ENCODE results near the gene LDLRAD4.

Gene LDLRAD4

GRCh38 chr18:13633700-13634099 lies 415.1 kb downstream of the LDLRAD4 start:
- DNase-seq (ENCODE audit: low read depth), result no peak

DNA sequence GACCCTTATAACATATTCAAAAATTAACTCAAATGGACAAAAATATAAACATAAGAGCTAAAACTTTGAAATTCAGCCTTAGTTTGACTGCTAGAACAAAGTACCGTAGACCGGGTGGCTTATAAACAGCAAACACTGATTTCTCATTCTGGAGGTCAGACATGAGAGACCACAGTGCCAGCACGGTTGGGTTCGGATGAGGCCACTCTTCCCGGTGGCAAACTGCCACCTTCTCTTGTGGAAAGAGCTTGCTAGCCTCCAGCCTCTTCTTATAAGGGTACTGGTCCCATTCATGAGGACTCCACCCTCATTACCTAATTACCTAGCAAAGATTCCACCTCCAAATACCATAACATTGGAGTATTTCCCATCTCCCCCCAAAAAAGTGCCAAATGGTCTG lies 416.5 kb downstream of the LDLRAD4 start:
- DNase-seq (ENCODE audit: low read depth), result no peak

DNA sequence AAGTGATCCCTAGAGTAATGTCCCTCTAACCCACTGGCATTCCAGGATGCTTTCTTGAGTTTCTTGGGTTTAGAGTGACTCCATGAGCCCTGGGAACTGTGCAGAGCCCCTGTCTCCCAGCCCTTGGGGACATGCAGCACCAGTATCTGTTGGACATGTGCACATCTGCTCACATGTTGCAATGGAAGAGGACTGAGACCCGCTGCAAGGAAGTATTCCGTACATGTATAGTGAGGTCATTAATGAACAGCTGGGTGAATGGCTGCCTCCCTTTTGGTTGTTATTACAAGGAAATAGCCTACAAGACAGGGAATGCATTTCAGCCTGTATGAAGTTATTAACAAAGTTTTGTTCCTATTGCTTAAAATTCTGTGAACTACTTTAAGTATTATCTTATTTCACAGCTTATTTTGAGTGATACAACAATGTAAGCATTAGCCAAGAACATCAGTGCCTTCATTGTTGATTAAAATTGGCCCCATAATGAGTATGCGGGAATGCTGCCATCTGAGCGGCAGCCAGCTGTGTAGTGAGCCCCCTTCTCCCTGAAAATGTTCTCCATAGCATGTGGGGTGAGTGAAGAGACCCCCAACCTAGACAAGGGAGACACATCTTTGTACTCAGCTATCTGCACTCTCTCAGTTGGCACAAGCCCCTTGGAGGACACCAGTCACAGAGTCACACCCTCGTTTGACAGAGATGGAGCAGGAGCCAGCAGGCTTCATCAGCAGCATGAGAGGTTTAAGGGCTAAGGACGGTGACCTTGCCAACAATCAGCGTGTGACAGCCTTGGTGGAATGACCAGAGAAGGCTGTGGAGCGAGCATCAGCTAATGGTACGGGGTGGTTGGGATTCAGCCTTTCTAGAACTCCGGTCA lies 420.4 kb downstream of the LDLRAD4 start:
- DNase-seq (ENCODE audit: low read depth), result no peak

DNA sequence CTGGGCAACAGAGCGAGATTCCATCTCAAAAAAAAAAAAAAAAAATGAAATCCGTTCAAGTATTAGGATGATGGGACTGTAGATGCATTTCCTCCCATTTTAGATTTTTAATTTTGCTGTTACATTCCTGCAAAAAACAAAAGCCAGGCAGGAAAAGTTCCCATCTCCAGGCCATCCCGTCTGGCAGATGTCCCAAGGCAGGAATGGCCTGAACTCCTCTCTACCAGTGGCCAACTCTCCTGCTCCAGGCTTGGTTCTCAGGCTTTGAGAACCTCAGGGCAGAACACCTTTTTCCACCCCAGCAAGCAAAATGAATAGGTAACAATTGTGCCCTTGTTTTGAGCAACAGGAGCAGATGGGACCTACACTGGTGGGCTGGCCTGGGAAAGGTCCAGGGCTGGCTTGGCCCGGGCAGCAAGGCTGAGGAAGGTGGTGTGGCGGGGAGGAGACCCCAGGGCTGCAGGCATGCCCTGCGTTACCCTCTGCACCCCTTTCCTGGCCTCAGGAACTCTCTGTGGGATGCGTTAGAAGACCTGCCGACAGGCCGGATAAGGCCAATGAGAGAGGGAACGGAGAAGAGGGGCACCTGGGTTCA lies 421.8 kb downstream of the LDLRAD4 start:
- DNase-seq (ENCODE audit: low read depth), result no peak

GRCh38 chr18:13641551-13642439 lies 423.2 kb downstream of the LDLRAD4 start:
- DNase-seq (ENCODE audit: low read depth), result no peak

GRCh38 chr18:13642440-13642827 lies 423.9 kb downstream of the LDLRAD4 start:
- DNase-seq (ENCODE audit: low read depth), result no peak

DNA sequence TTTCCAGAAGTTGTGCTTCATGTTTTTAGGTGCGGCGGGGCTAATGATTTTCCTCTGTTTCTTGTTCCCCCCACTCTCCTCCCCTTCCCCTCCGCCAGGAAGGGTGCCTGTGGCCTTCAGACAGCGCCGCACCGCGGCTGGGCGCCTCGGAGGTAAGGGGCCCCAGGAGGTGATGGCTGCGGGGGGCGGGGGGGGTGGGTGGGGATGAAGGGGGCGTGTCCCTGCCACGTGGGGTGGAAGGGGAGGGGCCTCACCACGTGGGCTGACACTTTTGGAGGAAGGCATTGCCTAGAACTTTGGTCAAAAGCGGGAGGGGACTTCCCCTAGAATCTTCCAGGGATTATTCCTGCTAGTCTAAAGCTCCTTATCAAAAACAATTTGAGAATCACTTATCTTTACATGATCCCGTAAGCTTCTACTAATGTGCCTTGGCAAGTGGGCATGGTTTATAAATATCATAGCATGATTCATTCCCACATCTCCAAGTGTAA lies 424.7 kb downstream of the LDLRAD4 start:
- DNase-seq (ENCODE audit: low read depth), result no peak

GRCh38 chr18:13645093-13645492 lies 426.5 kb downstream of the LDLRAD4 start:
- DNase-seq (ENCODE audit: low read depth), result no peak

DNA sequence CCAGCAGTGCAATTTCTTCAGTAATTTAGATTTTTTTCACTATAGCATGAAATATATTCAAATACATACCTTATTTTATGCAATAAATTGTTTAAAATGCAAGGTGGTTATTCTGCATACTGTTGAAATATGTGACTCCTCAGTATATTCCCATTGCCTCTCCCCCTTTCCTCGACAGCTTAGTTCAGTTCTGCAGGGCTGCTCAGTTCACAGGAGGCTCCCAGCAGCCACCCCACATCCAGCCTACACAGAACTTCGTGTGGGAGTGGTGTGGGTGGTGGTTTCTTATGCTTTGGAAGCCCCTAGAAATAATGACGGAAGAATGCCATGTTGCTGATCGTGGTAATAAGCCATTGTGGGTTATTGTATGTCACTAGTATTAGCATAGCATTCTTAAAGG lies 428.1 kb downstream of the LDLRAD4 start:
- DNase-seq (ENCODE audit: low read depth), result no peak

- no peak for DNase-seq (ENCODE audit: low read depth)
Observed at GRCh38 chr18:13647761-13648160, 429.2 kb downstream of the LDLRAD4 start.

GRCh38 chr18:13649397-13650390 lies 431.1 kb downstream of the LDLRAD4 start:
- DNase-seq (ENCODE audit: low read depth), result no peak

- DNase-seq (ENCODE audit: low read depth), result no peak
Observed at GRCh38 chr18:13653746-13654433, 435.3 kb downstream of the LDLRAD4 start.

DNA sequence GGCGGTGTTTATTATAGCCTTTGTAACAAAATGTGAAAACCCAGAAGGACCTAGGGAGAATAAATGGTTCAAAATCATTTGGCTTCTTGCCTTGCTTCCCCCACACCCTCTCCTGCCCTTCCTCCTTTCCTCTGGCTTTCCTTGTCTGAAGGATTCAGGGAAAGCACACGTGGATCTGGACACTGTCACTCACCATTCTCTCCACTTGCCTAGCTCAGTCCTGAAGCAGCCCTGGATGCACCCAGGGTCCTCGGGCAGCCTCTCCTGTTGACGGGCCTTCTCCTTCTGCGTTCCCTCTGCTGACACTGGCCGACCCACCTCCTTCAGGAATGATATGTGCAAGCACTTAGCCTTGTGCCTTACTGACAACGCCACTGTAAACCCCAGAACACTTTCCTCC lies 439.4 kb downstream of the LDLRAD4 start:
- DNase-seq (ENCODE audit: low read depth), result no peak

DNA sequence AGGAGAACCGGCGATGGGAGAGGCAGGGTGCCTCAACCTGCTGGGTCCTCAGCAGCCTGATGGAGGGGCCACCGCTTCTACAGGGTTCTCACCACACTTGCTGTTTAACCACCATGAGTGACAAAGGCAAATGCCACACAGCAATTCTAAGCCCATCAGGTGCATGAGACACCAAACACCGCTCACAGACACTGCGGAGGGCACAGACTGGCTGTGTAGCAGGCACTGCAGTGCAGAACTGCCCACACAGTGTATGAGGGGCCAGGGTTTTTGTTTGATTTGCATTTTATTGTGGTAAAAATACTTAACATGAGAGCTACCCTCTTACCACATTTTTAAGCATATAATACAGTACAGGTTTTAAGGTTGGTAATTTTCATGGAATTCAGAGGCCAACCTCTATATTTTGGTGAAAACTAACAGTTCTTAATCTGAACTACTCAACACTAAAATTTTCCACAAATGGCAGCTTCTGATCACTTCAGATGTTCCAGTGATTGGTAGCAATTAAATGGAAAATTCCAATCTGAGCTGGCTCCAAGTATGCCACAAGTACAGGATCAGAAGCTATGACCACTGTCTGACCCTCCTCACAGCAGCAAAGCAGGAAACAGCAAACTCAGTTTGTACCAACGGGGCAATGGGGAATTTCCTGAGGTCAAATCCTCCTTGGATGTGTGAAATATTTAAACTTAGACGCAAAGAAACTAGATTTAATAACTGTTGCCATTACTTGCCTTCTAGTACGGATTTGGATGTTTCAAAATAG lies 440.1 kb downstream of the LDLRAD4 start:
- DNase-seq (ENCODE audit: low read depth), result no peak

DNA sequence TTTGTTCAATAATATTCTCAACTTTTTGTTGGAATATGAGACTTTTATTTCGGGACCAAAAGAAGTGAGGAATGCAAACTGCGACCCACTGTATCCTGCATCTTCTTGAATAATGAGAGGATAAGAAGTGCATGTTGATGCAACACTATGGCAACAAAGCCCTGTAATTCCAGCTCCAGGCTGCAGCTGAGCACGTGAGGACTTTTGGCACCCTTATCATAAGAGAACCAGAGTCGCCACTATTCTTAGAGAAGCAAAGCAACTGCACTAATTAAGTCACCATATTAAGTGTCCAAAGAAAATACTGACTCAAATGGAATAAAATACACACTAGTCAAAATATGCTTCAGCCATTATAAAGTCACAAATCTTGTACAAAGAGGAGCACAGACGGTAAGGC lies 441.9 kb downstream of the LDLRAD4 start:
- DNase-seq (ENCODE audit: low read depth), result no peak

DNA sequence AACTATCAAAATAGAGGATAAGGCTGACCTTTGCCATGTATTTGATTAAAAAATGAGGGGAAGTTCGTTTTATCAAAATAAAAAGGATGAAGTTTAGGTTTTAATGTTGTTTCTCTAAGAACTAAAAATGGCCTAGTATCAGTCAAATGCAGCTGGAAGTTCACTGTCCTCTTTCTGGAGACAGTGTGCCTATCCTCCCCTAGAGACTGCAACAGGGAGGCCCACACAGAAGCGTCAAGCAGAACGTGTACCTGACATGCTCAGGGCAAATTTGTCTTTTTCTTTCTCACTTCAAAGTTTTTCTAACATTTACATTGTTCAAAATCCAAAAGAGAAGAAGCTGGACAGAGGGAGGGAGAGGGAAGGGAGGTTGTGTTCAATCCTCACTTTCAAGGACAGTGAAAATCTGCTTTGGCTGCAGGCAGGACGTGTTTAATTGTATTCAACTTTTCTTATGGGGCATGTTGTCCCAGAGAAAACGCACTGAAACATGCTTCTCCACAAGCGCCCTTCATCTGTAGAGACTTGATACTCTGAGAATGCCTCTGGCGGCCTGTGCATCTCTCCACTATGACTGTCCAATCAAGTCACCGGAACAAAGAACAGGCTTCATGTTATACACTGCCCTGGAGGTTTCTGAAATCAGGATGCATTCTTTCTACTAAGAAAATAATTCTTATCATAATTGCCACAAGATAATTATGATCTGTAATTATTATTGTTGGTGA lies 442.7 kb downstream of the LDLRAD4 start:
- DNase-seq (ENCODE audit: low read depth), result no peak

DNA sequence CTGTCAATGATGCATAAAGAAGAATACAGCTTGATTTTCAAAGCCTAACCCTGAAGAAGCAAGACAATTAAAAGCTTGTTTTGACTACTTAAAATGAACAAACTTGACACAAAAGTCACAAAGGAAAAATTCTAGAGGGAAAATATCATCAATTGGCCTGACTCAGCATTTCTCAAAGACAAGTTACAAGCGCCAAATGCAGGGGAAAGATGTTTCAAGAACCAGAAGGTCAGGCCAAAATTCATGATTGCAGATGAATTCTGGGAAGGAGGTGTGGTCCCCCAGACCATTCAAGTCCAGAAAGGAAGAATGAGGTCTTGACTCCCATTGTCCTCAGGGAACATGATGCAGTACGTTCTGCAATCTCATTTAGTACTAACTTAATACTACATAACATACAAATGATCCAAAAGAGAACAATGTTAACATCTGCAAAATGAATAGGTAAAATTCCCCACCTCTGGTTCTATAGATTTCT lies 443.3 kb downstream of the LDLRAD4 start:
- DNase-seq (ENCODE audit: low read depth), result no peak

DNA sequence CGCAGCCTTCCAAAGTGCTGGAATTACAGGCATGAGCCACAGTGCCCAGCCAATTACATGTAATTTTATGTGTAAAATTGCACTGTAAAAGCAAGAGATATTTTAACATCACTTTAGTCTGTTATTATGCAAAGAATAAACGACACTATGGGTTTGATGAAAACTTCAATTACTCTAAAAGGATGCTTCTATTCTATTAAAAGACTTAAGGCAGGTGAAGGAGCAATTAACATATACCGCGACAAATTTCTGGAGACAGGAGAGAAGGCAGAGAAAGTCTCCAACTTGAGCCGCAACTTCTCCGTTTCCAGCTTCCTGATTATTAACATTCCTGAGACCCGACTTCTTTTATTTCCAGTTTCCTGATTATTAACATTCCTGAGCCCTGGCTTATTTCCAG lies 454.1 kb downstream of the LDLRAD4 start:
- DNase-seq (ENCODE audit: low read depth), result no peak

- no peak for DNase-seq (ENCODE audit: low read depth)
Observed at GRCh38 chr18:13676471-13676870, 457.9 kb downstream of the LDLRAD4 start.
